Activated CD4-positive, CD25-positive, alpha-beta regulatory T cell (primary cell): ENCODE measurements around the gene MYDGF.
"Not testable (repeated sequence)": the region's sequence is repeated elsewhere in the genome, so short reads cannot be mapped to it uniquely, and the experiment has no call there.

Experiments
- DNase-seq, 4 experiments: peaks; one replicate each; lab custom pipeline; 2025; lab: John Stamatoyannopoulos, UW

Gene MYDGF

GRCh38 chr19:4699826-4700692 is 29.9 kb upstream of the MYDGF start:
- DNase-seq, result no peak

DNA sequence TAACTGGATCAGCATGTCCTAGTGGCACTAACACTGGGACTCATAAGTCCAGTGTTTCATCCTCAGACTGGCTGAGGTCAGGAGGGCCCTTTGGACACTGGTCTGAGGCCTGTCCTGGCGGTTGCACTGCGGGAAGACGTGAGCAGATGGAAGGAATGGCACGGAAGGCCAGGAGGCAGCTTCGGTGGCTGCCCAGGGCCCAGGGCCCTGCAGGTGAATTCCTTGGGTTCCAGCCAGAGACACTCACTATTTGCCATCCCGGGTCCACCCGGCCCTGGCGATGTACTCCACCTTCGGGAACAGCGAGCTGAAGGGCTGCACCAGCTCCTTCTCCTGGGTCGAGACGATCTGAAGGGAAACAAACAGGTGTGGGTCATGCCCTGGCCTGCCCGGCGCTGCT is 27.2 kb upstream of the MYDGF start:
- DNase-seq, result no peak

- no peak for DNase-seq
Measured at GRCh38 chr19:4695224-4695731, 25.1 kb upstream of the MYDGF start.

GRCh38 chr19:4694211-4694987 is 24.3 kb upstream of the MYDGF start:
- DNase-seq, result no peak

DNA sequence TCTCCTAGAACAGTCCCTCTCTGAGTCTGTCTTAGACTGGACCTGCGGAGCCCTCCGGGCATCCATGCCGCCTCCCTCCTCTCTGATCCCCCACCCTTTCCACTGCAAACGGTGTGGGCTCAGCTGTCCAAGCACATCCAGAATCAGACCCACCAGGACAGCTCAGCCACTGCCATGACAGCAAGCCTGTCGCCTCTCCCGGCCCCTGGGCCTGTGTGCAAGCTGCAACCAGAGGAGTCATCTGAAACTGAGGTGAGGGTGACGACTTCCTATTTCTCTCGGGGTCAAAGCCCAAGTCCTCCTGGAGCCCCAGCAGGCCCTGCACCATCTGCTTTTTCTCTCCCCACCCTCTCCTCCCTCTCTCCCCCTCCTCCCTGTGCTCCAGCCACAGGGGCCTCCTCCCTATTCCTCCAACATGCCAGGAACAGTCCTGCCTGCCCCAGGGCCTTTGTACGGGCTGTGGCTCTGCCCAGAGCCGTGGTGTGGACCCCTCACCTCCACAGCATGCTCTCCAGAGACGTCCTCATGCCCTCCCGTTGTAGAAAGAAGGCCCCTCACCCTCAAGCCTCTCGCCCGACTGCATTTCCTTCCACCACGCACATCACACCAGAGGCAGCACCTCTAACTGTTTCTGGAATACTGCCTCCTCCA is 23.5 kb upstream of the MYDGF start:
- DNase-seq, result no peak

GRCh38 chr19:4693078-4693350 is 22.9 kb upstream of the MYDGF start:
- DNase-seq, result no peak

- DNase-seq, result no peak
Measured at GRCh38 chr19:4692251-4693077, 22.3 kb upstream of the MYDGF start.

- no peak for DNase-seq
Measured at GRCh38 chr19:4691373-4691772, 21.2 kb upstream of the MYDGF start.

DNA sequence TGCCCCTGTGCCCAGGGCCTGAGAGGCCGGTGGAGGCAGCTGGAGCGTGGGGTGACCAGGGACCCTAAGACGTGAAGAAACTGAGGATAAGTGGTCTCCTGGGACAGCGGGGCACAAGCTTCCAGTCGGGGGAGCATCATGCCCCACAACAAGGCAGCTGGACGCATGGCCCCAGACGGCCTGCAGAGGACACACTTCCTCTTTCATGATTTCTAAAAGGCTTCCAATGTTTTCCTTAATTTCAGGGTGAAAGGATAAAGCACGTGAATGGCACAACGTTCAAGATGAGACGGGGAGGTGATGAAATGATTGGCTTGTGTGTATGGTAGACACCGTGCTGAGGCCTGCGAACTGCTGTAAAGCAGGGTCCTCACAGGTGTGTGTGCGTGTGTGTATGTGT is 20.2 kb upstream of the MYDGF start:
- DNase-seq, result no peak

DNA sequence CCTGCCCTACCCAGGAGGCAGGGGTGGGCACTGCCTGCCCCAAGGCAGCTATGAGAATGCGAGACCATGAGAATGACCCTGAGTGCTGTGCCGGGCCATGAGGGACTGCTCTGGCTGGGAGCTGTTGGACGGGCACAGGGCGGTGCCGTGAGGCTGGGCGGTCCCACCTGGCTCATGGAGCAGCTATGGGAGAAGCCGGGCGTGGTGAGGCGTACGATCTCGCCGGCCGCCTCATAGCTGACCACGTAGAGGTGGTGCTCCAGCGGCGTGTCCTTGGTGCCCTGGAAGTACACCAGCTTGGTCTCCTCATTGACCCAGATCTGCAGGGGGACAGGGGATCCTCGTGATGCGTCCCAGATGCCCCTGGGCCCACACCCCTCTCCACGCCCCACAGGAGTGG is 19.3 kb upstream of the MYDGF start:
- DNase-seq, result no peak

- DNase-seq, result no peak
Measured at GRCh38 chr19:4688587-4688986, 18.4 kb upstream of the MYDGF start.

- no peak for DNase-seq
Measured at GRCh38 chr19:4687396-4687795, 17.3 kb upstream of the MYDGF start.

DNA sequence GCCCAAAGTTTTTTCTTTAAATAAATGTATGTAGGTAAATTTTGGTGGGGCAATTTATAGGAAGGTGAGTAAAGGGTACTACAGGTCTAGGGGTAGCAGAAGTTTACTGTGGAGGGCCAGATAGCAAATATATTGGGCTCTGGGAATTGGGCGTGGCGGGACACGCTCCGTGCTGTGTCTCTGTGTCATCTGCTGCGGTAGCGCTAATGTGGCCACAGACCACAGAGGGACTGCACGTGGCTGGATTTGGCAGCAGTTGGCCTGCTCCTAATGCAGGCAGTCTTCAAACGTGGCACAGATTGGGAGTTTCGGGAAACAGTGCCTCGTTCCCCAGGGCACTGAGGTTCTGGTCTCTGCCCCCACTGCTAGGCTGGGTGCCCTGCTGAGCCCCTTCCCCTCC is 16.6 kb upstream of the MYDGF start:
- DNase-seq, result no peak

- DNase-seq, result no peak
Measured at GRCh38 chr19:4684312-4685095, 14.4 kb upstream of the MYDGF start.

GRCh38 chr19:4682417-4683200 is 12.5 kb upstream of the MYDGF start:
- DNase-seq, result no peak

GRCh38 chr19:4680021-4680420 is 9.9 kb upstream of the MYDGF start:
- not testable (repeated sequence) for DNase-seq

GRCh38 chr19:4678881-4679790 is 9.0 kb upstream of the MYDGF start:
- DNase-seq, result no peak

GRCh38 chr19:4676955-4677731 is 7.0 kb upstream of the MYDGF start:
- no peak for DNase-seq
